Activated T-cell treated with anti-CD3 and anti-CD28 coated beads for 24 hours (primary cell): ENCODE results near the gene SLC12A2.

Experiments
- DNase-seq: peaks from one replicate; pipeline ENCODE4 v3.0.0-alpha.2; 2020; ENCODE audit warnings: low read depth

Gene SLC12A2

GRCh38 chr5:128225245-128226030 lies 141.9 kb downstream of the SLC12A2 start:
- DNase-seq = no peak

- DNase-seq = no peak
These were observed 144.4 kb downstream of the SLC12A2 start for GRCh38 chr5:128228008-128228407.

GRCh38 chr5:128228521-128228920 lies 145.0 kb downstream of the SLC12A2 start:
- no peak for DNase-seq

GRCh38 chr5:128234928-128235641 lies 151.5 kb downstream of the SLC12A2 start:
- no peak for DNase-seq

GRCh38 chr5:128236334-128236733 lies 152.8 kb downstream of the SLC12A2 start:
- no peak for DNase-seq

- DNase-seq = no peak
These were observed 153.4 kb downstream of the SLC12A2 start for GRCh38 chr5:128237000-128237399.

- no peak for DNase-seq
These were observed 154.0 kb downstream of the SLC12A2 start for GRCh38 chr5:128237546-128237945.
